HG03159 (cell line): Measurements from ENCODE around the gene RAB34.
A peak's percentile ranks its signal among the peaks of the same experiment; 100 is the strongest.

Experiments used
- ATAC-seq: cut with Tn5 transposase; IDR thresholded peaks from one replicate; pipeline ENCODE4 v1.9.1; 2021; ENCODE audit warnings: mild to moderate bottlenecking, moderate library complexity; ENCODE audit not compliant: unreplicated experiment

The RAB34 gene

DNA sequence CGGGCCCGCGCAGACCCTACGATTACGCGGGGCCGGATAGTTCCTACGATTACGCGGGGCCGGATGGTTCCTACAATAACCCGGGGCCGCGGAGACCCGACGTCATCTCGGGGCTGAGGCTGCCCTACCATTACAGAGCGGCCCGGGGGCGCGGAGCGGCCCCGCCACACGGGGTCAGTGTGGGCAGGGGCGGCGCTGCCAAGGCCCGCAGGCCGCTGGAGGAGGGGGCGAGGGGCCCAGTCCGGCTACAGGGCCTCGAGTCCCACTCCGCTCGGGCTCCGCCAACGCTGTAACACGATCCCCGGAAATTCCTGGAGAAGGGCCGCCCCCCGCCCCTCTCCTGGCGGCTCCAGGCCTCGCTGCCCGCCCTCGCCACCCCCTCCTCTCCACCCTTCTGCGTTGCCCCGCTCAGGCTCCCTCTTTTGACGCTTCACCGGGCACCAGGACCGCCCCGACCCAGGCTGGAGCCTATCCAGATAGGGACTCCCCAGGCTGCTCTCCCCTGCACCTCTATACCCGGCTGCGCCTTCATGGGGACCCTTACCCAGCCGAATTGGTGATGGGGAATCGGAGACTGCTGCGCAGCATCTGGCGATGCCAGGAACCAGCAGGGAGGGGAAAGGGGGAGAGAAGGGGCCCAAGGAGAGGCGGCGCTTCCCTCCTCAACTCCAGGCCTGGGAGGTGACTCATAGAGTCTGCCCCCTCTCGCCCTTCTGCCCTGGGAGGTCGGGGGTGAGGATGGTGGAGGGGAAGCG is at the start of gene RAB34:
Gene RAB34, minus strand, starts transcription at position 291 of the 755 bp plus-strand sequence. CDS start 602 bp downstream, outside the sequence.
- ATAC-seq: no peak

DNA sequence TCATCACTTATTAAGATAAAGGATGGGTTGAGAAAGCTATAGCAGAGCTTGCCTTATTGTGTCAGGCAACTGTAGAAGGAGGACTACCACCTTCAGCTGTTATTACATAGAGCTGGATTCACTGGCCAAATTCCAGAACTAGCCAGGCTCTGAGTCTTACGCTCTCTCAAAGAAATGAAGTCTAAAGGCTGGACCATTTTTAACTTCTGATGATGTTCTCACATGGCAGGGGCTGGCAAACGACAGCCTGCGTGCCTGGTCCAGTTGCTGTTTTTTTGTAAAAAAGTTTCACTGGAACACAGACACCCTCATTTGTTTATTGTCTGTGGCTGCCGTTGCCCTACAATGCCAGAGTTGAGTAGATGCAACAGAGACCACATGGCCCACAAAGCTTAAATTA is 47.4 kb upstream of the RAB34 start:
- no peak for ATAC-seq

- ATAC-seq: no peak
Observed at GRCh38 chr17:28763804-28764266, 46.2 kb upstream of the RAB34 start.

DNA sequence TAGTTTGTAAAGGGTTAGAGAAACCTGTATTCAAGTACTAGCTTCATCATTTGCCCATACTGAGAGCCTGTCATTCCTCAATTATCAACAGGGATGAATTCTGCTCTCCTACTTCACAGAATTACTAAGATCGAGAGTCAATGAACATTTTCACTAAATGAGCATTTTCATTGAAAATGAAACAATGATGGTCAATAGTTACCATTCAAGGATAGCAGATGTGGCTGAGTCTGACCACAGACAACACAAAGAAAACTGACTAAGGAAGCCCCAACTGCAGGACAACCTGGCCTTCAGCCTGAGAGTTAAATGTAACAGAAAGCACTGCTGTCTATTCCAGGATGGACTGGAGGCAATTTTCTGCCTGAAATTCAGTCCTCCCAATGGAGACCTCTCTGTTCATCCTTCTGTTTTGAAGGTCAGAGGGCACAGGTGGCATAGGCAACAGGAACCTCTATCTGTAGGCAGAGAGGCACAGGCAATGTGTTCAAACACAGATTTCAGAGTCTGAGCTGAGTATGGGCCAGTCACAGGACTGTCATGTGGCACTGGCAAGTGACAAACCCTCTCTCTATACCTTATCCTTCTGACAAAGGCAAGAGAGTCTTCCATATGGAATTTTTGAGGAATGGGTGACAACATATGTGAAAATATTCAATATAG is 45.6 kb upstream of the RAB34 start:
- no peak for ATAC-seq

GRCh38 chr17:28760601-28761562 is 43.2 kb upstream of the RAB34 start:
- no peak for ATAC-seq

- no peak for ATAC-seq
Observed at GRCh38 chr17:28759256-28759865, 41.7 kb upstream of the RAB34 start.

DNA sequence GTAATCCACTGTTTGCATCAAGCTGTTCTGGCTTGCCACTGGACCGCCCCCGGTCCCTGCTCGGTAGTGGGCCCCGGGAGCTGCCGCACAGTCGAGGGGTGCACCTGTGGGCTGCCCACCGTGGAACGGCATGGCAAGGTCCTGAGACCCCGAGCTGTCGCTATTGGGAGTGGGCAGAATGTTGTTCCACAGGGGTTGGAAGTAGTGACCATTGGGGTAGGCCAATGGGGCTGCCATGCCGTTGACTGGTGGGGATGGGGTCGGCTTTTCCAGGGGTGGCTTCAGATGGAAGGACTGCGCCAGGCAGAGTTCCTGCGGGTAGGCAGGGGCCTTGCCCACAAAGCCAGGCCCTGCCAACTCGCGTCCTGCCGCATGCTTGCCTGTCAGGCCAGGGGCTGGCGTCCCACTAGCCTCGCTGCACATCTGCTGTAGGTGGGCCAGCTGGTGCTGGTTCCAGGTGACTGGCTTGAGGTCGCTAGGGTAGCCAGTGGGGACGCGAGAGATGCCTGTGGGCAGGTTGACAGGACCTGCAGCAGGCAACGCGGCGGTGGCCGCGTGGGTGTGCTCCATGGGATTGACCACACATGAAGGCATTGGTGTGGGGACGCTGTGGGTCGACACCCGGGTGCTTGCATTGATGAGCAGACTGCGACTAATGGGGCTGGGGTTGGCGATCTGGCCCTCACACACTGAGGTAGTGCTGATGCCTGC is 40.9 kb upstream of the RAB34 start:
- ATAC-seq: no peak

- ATAC-seq: no peak
Observed at GRCh38 chr17:28756049-28756804, 38.6 kb upstream of the RAB34 start.

DNA sequence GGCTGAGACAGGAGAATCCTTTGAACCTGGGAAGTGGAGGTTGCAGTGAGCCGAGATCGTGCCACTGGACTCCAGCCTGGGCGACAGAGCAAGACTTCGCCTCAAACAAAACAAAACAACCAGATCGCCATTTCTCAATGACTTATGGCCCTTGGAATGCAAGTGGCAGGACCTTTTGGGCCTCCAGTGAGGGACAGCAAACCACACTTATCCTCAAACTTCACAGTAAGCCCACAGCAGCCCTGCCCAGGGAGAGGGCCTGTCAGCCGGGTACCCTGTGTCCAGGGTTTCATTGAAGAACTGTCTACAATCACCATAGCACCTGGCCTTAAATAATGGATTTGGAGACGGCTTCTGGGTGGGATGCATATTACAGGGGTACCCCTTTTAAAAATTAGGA is 37.8 kb upstream of the RAB34 start:
- no peak for ATAC-seq

DNA sequence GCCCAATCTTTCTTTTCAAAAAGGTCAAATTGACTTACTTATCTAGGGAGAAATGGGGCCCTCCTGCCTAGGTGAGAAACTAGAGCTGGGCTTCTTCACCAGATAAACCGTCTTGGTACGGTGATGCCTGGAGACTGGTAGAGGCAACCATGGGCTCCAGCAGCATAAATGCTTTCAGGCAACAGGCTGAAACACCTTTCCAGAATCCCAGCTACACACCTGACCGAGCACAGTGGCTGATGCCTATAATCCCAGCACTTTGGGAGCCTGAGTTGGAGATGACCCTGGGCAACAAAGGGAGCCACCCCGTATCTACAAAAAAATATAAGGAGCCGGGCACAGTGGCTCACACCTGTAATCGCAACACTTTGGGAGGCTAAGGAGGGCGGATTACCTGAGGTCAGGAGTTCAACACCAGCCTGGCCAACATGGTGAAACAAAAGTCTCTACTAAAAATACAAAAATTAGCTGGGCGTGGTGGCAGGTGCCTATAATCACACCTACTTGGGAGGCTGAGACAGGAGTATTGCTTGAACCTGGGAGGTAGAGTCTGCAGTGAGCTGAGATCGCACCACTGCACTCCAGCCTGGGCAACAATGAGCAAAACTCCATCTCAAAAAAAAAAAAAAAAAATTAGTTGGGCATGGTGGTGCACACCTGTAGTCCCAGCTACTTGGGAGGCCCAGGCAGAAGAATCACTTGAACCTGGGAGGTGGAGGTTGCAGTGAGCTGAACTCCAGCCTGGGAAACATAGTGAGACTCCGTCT is 34.1 kb upstream of the RAB34 start:
- ATAC-seq: no peak

DNA sequence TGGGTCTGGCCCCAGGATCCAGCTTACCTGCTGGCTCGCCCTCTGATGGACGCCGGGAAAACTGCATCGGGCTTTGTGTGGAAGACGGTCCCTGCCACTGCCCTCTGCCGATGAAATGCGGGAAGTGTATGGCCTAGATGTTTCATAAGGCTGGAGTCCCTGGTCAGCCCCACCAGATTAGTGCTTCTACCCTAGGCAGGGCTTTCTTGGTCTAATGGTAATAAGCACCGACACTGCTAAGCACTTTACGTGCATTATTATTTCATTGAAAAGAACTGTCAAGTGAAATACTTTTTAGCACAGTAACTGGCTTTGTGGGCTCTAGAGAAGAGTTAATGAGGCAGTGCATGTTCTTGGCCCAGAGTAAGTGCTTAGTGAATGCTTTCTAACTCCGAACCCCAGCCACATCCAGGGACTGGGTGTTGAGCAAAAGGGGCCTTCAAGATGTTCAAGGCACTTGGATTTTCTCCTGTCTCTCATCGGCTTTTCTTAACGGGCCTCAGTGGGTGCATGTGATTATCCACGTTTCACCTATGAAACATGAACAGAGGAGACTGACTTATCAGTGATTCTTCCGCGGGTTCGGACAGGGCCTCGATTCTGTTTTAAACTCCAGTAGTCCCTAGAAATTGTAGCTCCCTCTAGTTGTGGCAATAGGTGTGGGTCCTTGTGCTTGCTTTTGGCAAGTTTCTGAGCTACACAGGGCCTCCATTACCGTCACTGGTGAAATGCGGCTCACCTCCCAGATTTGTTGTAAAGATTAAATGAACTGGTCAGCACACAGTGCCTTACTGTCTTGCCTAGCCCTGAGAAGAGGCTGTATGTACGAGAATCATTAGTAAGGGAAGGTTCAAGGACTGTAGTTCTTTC is 32.7 kb upstream of the RAB34 start:
- ATAC-seq: peak; percentile 58

- ATAC-seq: no peak
Observed at GRCh38 chr17:28749516-28750177, 32.0 kb upstream of the RAB34 start.

GRCh38 chr17:28748852-28749515 is 31.3 kb upstream of the RAB34 start:
- no peak for ATAC-seq

- no peak for ATAC-seq
Observed at GRCh38 chr17:28747801-28748750, 30.4 kb upstream of the RAB34 start.

- no peak for ATAC-seq
Observed at GRCh38 chr17:28747051-28747691, 29.5 kb upstream of the RAB34 start.
